GDM1 (cell line): ENCODE measurements around the gene IQSEC3.
"Not testable (repeated sequence)": the region's sequence is repeated elsewhere in the genome, so short reads cannot be mapped to it uniquely, and the experiment has no call there.

Source experiments
- DNase-seq: peaks from one replicate; lab custom pipeline; 2025; lab: John Stamatoyannopoulos, UW

The IQSEC3 gene

GRCh38 chr12:177980-178828, 111.6 kb downstream of the IQSEC3 start:
- no peak for DNase-seq

- DNase-seq = no peak
Measured at GRCh38 chr12:178829-179109, 112.2 kb downstream of the IQSEC3 start.

- DNase-seq = no peak
Measured at GRCh38 chr12:179131-179884, 112.7 kb downstream of the IQSEC3 start.

GRCh38 chr12:179885-180284, 113.3 kb downstream of the IQSEC3 start:
- no peak for DNase-seq

- DNase-seq = peak; percentile 79
Measured at GRCh38 chr12:180445-180844, 113.9 kb downstream of the IQSEC3 start.

- no peak for DNase-seq
Measured at GRCh38 chr12:181921-182320, 115.4 kb downstream of the IQSEC3 start.

- DNase-seq = peak; percentile 43
Measured at GRCh38 chr12:182381-182892, 115.9 kb downstream of the IQSEC3 start.

- DNase-seq = peak; percentile 12
Measured at GRCh38 chr12:184811-185575, 118.4 kb downstream of the IQSEC3 start.

GRCh38 chr12:185576-185955, 119.0 kb downstream of the IQSEC3 start:
- DNase-seq = no peak

GRCh38 chr12:186006-186625, 119.5 kb downstream of the IQSEC3 start:
- no peak for DNase-seq

GRCh38 chr12:187986-188909, 121.7 kb downstream of the IQSEC3 start:
- not testable (repeated sequence) for DNase-seq

- DNase-seq = no peak
Measured at GRCh38 chr12:188910-189621, 122.5 kb downstream of the IQSEC3 start.

- no peak for DNase-seq
Measured at GRCh38 chr12:189622-189962, 123.0 kb downstream of the IQSEC3 start.

GRCh38 chr12:190881-191280, 124.3 kb downstream of the IQSEC3 start:
- no peak for DNase-seq

GRCh38 chr12:191541-191940, 125.0 kb downstream of the IQSEC3 start:
- DNase-seq = no peak

- DNase-seq = no peak
Measured at GRCh38 chr12:193261-193660, 126.7 kb downstream of the IQSEC3 start.

GRCh38 chr12:194276-194675, 127.7 kb downstream of the IQSEC3 start:
- no peak for DNase-seq

- DNase-seq = no peak
Measured at GRCh38 chr12:195156-195555, 128.6 kb downstream of the IQSEC3 start.

- no peak for DNase-seq
Measured at GRCh38 chr12:195951-196350, 129.4 kb downstream of the IQSEC3 start.

- no peak for DNase-seq
Measured at GRCh38 chr12:196436-196835, 129.9 kb downstream of the IQSEC3 start.
